WTC11 (cell line): Measurements from ENCODE around the gene PNPLA8. TPM values are rescaled to one million over a fixed set of nuclear protein-coding genes. Genes with fewer than 3 reads are reported as not detected.

Source experiments
- ATAC-seq: fragments of 200-7000 bp; cut with Tn5 transposase; 2 replicates; pipeline ENCODE4 v1.10.0; 2021; ENCODE audit warnings: mild to moderate bottlenecking, moderate library complexity
- CTCF ChIA-PET: fragments of 300-600 bp; sonication (Branson Sonifier 250); formaldehyde crosslinking; loops from one replicate; lab custom pipeline; 2021; ENCODE audit warnings: antibody characterized with exemption; lab: Charles Lee
- POLR2A ChIA-PET: fragments of 350-600 bp; sonication (Branson Sonifier 250); formaldehyde crosslinking; loops from one replicate; lab custom pipeline; 2021; ENCODE audit warnings: antibody characterized with exemption; lab: Charles Lee
- DNase-seq: peaks from one replicate; pipeline ENCODE4 v3.0.0; 2021; ENCODE audit warnings: low spot score
- H3K27ac Mint-ChIP-seq: 2 replicates; pipeline ENCODE4 v1.8.0; 2021; ENCODE audit warnings: mixed read lengths
- H3K27me3 Mint-ChIP-seq: 2 replicates; pipeline ENCODE4 v1.8.0; 2021; ENCODE audit warnings: low read depth, mild to moderate bottlenecking, moderate library complexity, mixed read lengths
- H3K36me3 Mint-ChIP-seq: 2 replicates; pipeline ENCODE4 v1.8.0; 2021; ENCODE audit warnings: mixed read lengths
- H3K4me1 Mint-ChIP-seq: 2 replicates; pipeline ENCODE4 v1.8.0; 2022; ENCODE audit warnings: mixed read lengths
- H3K4me3 Mint-ChIP-seq: 2 replicates; pipeline ENCODE4 v1.8.0; 2021; ENCODE audit warnings: mild to moderate bottlenecking, moderate library complexity, mixed read lengths
- H3K9me3 Mint-ChIP-seq: 2 replicates; pipeline ENCODE4 v1.8.0; 2021; ENCODE audit warnings: mixed read lengths
- FOXK1 ChIP-seq: sonication (generic); formaldehyde crosslinking; IDR thresholded peaks from 2 replicates; pipeline ENCODE4 v1.8.0; 2022; ENCODE audit warnings: mild to moderate bottlenecking, moderate library complexity, missing genetic modification reagents
- HMGXB4 ChIP-seq: sonication (generic); formaldehyde crosslinking; IDR thresholded peaks from 2 replicates; pipeline ENCODE4 v1.8.1; 2023; ENCODE audit warnings: mild to moderate bottlenecking, moderate library complexity, missing genetic modification reagents
- KAT7 ChIP-seq: sonication (generic); formaldehyde crosslinking; IDR thresholded peaks from 2 replicates; pipeline ENCODE4 v1.8.1; 2023; ENCODE audit warnings: missing genetic modification reagents, mild to moderate bottlenecking, borderline replicate concordance
- NFYB ChIP-seq: sonication (generic); formaldehyde crosslinking; conservative IDR thresholded peaks from 2 replicates; pipeline ENCODE4 v1.8.0; 2022; ENCODE audit warnings: low read depth, missing genetic modification reagents
- NR1H2 ChIP-seq: sonication (generic); formaldehyde crosslinking; IDR thresholded peaks from 2 replicates; pipeline ENCODE4 v1.9.0; 2021; ENCODE audit warnings: mild to moderate bottlenecking, moderate library complexity, missing genetic modification reagents
- OVOL2 ChIP-seq: fragments of 250-450 bp; sonication (Bioruptor Pico); IDR thresholded peaks from 2 replicates; pipeline ENCODE4 v1.9.0; 2021; ENCODE audit warnings: mild to moderate bottlenecking, borderline replicate concordance
- ZNF219 ChIP-seq: sonication (generic); formaldehyde crosslinking; IDR thresholded peaks from 2 replicates; pipeline ENCODE4 v1.8.0; 2023; ENCODE audit warnings: missing genetic modification reagents, mild to moderate bottlenecking, borderline replicate concordance
- ZNF232 ChIP-seq: sonication (generic); formaldehyde crosslinking; IDR thresholded peaks from 2 replicates; pipeline ENCODE4 v1.8.0; 2022; ENCODE audit warnings: mild to moderate bottlenecking, missing genetic modification reagents
- total RNA-seq: library from RNA; stranded (reverse); gene quantifications from 3 replicates; pipeline ENCODE4 v1.2.3, GENCODE V29; 2021
- TF ChIP-seq, protein P1 (sequence below): sonication (generic); formaldehyde crosslinking; IDR thresholded peaks from 2 replicates; pipeline ENCODE4 v1.8.1; 2023; ENCODE audit warnings: mild to moderate bottlenecking, missing genetic modification reagents, borderline replicate concordance
- TF ChIP-seq, protein P2 (sequence below): sonication (generic); formaldehyde crosslinking; IDR thresholded peaks from 2 replicates; pipeline ENCODE4 v1.8.0; 2022; ENCODE audit warnings: mild to moderate bottlenecking, missing genetic modification reagents

PNPLA8 gene
- total RNA-seq, 1 experiment from 2014 or later: 12.4 TPM

DNA sequence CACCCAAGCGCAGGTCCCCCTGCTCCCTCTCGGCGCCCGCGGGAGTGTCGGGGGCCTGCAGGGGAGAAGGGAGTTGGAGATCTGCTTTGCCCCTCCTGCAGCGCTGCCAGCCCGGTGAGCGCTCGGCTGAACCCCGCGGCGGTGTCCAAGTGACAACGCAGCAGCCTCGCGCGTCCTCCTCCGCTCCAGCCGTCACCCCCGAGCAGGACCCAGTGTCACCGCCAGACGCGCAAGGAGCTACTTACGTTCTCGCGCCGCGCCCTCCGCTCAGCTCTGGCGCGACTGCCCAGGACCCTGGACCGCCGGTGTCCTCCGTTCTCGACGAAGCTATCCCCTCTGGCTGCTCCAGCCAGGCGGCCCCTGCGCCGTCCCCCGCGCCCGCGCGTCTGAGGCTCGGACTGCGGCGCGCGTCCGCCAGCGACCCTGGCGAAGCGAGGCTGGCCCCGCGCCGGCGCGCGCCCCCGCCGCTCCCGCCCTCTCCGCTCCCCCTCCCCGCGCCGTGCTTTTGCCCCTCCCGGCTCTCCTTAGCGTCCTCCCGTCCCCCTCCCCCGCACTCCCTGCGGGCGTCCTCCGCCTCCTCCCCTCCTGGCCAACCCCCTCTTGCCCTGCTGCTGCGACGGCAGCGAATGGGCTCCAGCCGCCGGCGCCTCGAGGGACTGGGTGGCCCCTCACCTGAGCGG lies 69.8 kb downstream of the PNPLA8 start, which contains the start of gene NRCAM (continued):
- TF ChIP-seq KAT7: peak; percentile 54; the same call in 1 of the 2 replicates
- TF ChIP-seq, protein P1, sequence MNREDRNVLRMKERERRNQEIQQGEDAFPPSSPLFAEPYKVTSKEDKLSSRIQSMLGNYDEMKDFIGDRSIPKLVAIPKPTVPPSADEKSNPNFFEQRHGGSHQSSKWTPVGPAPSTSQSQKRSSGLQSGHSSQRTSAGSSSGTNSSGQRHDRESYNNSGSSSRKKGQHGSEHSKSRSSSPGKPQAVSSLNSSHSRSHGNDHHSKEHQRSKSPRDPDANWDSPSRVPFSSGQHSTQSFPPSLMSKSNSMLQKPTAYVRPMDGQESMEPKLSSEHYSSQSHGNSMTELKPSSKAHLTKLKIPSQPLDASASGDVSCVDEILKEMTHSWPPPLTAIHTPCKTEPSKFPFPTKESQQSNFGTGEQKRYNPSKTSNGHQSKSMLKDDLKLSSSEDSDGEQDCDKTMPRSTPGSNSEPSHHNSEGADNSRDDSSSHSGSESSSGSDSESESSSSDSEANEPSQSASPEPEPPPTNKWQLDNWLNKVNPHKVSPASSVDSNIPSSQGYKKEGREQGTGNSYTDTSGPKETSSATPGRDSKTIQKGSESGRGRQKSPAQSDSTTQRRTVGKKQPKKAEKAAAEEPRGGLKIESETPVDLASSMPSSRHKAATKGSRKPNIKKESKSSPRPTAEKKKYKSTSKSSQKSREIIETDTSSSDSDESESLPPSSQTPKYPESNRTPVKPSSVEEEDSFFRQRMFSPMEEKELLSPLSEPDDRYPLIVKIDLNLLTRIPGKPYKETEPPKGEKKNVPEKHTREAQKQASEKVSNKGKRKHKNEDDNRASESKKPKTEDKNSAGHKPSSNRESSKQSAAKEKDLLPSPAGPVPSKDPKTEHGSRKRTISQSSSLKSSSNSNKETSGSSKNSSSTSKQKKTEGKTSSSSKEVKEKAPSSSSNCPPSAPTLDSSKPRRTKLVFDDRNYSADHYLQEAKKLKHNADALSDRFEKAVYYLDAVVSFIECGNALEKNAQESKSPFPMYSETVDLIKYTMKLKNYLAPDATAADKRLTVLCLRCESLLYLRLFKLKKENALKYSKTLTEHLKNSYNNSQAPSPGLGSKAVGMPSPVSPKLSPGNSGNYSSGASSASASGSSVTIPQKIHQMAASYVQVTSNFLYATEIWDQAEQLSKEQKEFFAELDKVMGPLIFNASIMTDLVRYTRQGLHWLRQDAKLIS (CRISPR knock-in tag): no peak
- no peak for TF ChIP-seq NR1H2 (CRISPR knock-in tag)
- TF ChIP-seq ZNF232 (CRISPR knock-in tag): 0 out of 2 replicates have a peak, but pooled peaks have one; percentile 59
- TF ChIP-seq, protein P2, sequence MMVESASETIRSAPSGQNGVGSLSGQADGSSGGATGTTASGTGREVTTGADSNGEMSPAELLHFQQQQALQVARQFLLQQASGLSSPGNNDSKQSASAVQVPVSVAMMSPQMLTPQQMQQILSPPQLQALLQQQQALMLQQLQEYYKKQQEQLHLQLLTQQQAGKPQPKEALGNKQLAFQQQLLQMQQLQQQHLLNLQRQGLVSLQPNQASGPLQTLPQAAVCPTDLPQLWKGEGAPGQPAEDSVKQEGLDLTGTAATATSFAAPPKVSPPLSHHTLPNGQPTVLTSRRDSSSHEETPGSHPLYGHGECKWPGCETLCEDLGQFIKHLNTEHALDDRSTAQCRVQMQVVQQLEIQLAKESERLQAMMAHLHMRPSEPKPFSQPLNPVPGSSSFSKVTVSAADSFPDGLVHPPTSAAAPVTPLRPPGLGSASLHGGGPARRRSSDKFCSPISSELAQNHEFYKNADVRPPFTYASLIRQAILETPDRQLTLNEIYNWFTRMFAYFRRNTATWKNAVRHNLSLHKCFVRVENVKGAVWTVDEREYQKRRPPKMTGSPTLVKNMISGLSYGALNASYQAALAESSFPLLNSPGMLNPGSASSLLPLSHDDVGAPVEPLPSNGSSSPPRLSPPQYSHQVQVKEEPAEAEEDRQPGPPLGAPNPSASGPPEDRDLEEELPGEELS: 0 out of 2 replicates have a peak, but pooled peaks have one; percentile 11

DNA sequence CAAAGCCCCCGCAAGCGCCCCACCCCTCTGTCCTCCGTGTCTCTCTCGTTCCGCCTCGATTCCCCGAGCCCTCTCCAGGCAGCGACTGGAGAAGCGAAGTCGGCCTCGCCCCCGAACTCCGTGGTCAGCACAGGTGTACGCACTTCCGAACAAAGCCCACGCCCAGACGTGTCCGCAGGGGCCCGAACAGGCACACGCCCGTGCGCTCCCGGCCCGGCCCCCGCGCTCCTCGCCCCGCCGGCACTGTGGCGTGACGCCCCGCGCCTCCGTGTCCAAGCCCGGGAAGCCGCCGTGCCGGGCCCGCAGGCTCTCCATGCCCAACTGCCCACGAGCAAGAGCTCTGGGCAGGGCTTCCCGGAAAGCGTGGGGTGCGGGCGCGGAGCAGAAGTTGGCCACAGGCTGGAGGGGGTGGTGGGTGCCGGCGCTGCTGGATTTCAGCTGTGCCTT lies 70.4 kb downstream of the PNPLA8 start:
- POLR2A ChIA-PET: interaction anchor here (0.5 to 2.5 kb wide), 4 partner anchors 52 to 1559 kb away, joined by 3 to 14 read pairs (median 3); partner anchors contain the start of gene PNPLA8
- no peak for DNase-seq
- no peak for TF ChIP-seq OVOL2 (CRISPR knock-in tag)
- 0 out of 2 replicates have a peak, but pooled peaks have one; percentile 23 for TF ChIP-seq ZNF219 (CRISPR knock-in tag)
- TF ChIP-seq, all 79 proteins: peak for 1
- Mint-ChIP-seq H3K4me3 (peak overlapping the region; percentile 93), H3K27ac (no peak overlapping the region), H3K36me3 (no peaks in the 10 kb centered on the region), H3K27me3 (peaks cover 55% of the 10 kb centered on the region), H3K9me3 (no peaks in the 10 kb centered on the region), H3K4me1 (peaks cover 27% of the 10 kb centered on the region)
- ATAC-seq: no peak
- CTCF ChIA-PET: interaction anchor here (0.9 to 3.8 kb wide), 5 partner anchors 41 to 342 kb away, joined by 3 to 16 read pairs (median 5); no protein-coding TSS in a partner anchor

DNA sequence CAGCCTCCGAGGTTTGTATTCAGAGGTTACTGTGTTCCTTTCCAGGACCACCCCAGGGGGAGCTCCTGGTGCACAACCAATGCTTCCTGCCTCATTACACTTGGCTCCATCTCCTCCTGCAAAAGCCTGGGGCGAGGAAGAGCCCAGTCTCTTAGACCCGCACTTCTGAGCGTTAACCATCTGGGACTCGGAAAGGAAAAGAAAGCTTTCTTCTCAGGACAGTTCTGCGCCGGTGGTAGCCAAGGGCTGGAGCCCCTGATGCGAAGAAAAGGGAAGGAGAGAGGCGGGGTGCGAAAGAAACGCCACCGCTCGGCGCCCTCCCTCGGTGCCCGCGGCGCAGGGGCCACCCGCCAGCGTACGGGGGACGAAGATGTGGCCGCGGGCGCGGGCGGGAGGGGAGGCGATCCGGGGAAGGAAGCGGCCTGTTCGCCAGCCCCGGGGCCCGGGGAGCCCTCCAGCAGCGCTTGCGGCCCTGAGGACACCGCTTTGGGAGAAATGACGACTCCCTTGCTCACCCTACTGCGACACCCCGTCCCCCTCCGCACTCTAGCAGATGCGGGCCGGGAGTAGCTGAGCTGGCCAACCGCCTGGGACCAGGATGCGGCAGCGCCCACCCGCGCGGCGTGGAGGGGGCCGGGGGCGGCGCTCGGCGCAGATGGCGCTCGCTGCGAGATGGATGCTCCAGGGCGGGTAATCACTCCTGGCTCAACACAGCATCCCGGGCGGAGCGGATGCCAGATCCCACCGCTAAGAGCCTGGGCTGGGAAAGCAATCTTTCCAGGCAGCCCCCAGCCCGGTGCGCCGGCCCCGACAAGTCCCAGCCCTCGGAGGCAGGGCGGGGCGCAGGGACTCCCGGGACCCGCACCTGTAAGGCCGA lies 71.0 kb downstream of the PNPLA8 start:
- ATAC-seq (peak; percentile 52), DNase-seq (peak; percentile 52)
- ChIA-PET CTCF (interaction anchor here (0.6 to 3.8 kb wide), 7 partner anchors 10 to 309 kb away, joined by 3 to 16 read pairs (median 3); no protein-coding TSS in a partner anchor), POLR2A (interaction anchor here (0.5 to 2.5 kb wide), 4 partner anchors 71 to 278 kb away, joined by 3 to 14 read pairs (median 3); partner anchors contain the start of gene PNPLA8)
- no peak for TF ChIP-seq FOXK1 (CRISPR knock-in tag)
- peak; percentile 86; the same call in 1 of the 2 replicates for TF ChIP-seq HMGXB4 (CRISPR knock-in tag)
- TF ChIP-seq NFYB: no peak
- H3K36me3 Mint-ChIP-seq: no peaks in the 10 kb centered on the region
- peak overlapping the region; percentile 93 for H3K4me3 Mint-ChIP-seq
- H3K4me1 Mint-ChIP-seq: peaks cover 27% of the 10 kb centered on the region
- no peaks in the 10 kb centered on the region for H3K9me3 Mint-ChIP-seq
- peaks cover 55% of the 10 kb centered on the region for H3K27me3 Mint-ChIP-seq
- H3K27ac Mint-ChIP-seq: no peak overlapping the region
